ENCODE data around the gene VAMP5.
"Not testable (repeated sequence)": the region's sequence is repeated elsewhere in the genome, so short reads cannot be mapped to it uniquely, and the experiment has no call there.

DNA sequence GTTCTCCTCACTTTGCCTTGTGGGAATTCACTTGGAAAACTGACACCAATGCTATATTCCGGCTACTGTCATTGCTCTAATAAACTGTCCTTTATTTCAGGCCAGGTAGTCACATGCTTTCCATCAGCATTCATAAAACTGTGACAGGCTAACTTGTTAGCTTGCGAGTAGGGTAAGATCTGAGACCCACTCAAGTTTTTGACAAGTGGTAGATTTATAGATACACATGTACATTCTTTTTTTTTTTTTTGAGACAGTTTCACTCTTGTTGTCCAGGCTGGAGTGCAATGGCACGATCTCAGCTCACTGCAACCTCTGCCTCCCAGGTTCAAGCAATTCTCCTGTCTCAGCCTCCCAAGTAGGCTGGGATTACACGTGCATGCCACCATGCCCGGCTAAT, 33.5 kb downstream of the VAMP5 start:
- TF ChIP-seq, protein P1, sequence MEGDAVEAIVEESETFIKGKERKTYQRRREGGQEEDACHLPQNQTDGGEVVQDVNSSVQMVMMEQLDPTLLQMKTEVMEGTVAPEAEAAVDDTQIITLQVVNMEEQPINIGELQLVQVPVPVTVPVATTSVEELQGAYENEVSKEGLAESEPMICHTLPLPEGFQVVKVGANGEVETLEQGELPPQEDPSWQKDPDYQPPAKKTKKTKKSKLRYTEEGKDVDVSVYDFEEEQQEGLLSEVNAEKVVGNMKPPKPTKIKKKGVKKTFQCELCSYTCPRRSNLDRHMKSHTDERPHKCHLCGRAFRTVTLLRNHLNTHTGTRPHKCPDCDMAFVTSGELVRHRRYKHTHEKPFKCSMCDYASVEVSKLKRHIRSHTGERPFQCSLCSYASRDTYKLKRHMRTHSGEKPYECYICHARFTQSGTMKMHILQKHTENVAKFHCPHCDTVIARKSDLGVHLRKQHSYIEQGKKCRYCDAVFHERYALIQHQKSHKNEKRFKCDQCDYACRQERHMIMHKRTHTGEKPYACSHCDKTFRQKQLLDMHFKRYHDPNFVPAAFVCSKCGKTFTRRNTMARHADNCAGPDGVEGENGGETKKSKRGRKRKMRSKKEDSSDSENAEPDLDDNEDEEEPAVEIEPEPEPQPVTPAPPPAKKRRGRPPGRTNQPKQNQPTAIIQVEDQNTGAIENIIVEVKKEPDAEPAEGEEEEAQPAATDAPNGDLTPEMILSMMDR (IDR thresholded peaks at IDR 0.05) = not testable (repeated sequence)
- TF ChIP-seq POLR2A (IDR thresholded peaks at IDR 0.05) = not testable (repeated sequence)
